ENCODE data around the gene ZBTB8OS.

ZBTB8OS gene

DNA sequence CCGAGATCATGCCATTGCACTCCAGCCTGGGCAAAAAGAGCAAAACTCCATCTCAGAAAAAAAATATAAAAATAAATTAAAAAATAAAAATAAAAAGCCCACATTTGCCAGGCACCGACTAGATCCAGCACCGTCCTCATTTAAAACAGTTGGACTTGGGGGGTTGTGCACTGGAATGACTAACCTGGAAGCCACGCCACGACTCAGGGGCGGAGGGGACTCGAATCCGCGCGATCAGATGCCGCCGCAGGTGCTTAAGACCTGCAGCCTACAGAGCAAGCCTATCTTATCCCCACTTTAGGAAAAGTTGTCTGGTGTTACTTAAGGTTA is 38.5 kb downstream of the ZBTB8OS start:
- DNase-seq (ENCODE audit: low read depth), result no peak

- DNase-seq (ENCODE audit: low read depth), result no peak
These were observed 41.2 kb downstream of the ZBTB8OS start for GRCh38 chr1:32609180-32609579.

- DNase-seq (ENCODE audit: low read depth), result no peak
These were observed 43.6 kb downstream of the ZBTB8OS start for GRCh38 chr1:32606565-32607371.

GRCh38 chr1:32605711-32606424 is 44.5 kb downstream of the ZBTB8OS start:
- no peak for DNase-seq (ENCODE audit: low read depth)

DNA sequence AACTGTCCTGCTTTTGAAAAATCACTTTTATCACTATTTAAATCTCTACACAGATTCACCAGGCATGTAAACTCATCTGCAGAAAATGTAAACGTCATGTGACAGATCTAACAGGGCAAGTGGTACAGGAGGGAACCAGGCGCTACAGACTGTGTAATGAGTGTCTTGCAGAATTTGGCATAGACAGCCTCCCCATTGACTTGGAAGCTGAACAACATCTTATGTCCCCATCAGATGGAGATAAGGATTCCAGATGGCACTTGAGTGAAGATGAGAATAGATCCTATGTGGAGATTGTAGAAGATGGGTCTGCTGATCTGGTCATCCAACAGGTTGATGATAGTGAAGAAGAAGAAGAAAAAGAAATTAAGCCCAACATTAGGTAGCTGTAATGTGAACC is 50.3 kb downstream of the ZBTB8OS start:
- DNase-seq (ENCODE audit: low read depth), result no peak

DNA sequence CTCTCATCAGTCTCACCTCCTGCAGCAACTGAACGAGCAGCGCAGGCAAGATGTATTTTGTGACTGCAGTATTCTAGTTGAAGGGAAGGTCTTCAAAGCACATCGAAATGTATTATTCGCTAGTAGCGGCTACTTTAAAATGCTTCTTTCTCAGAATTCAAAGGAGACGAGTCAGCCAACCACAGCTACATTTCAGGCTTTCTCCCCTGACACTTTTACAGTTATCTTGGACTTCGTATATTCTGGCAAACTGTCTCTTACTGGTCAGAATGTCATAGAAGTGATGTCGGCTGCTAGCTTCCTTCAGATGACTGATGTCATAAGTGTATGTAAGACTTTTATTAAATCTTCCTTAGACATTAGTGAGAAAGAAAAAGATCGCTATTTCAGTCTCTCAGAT is 57.4 kb downstream of the ZBTB8OS start:
- no peak for DNase-seq (ENCODE audit: low read depth)

DNA sequence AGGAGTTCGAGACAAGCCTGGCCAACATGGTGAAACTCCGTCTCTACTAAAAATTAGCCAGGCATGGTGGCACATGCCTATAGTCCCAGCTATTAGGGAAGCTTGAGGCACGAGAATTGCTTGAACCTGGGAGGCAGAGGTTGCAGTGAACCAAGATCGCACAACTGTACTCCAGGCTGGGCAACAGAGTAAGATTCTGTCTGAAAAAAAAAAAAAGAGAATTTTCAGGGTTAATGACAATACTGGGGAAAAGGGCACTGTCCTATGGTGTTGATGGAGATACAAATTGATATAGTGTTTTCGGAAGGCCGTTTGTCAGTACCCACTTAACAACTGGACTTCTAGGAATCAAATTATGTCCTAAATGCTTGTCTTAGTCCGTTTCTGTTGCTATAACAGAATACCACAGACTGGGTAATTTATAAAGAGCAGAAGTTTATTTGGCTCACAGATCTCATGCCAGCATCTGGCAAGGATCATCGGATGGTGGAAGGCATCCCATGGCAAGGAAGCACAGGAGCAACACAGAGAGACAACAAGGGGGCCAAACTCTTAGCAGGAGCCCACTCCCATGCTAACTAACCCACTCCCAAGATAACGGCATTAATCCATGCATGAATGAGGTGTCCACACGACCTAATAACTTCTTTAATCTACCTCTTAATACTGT is 69.9 kb downstream of the ZBTB8OS start:
- no peak for DNase-seq (ENCODE audit: low read depth)
